SU-DHL-6 (cell line): Measurements from ENCODE around the gene GNAQ.

Source experiments
- CTCF ChIP-seq: fragments of 200-600 bp; sonication (generic); IDR thresholded peaks from one replicate; pipeline ENCODE4 v1.5.1; 2017; ENCODE audit warnings: antibody characterized with exemption, mild to moderate bottlenecking, low read length, moderate library complexity; ENCODE audit not compliant: insufficient read depth, poor library complexity, severe bottlenecking
- EZH2phosphoT487 ChIP-seq: fragments of 200-600 bp; sonication (generic), shearing (Covaris generic); conservative IDR thresholded peaks from 2 replicates; pipeline ENCODE4 v1.6.1; 2018; ENCODE audit warnings: mild to moderate bottlenecking, antibody characterized with exemption, low read length, moderate library complexity, mixed read lengths

- TF ChIP-seq CTCF (no peak), EZH2phosphoT487 (no peak)
Observed at GRCh38 chr9:77933976-77934375, 97.6 kb downstream of the GNAQ start.
